Measurements from ENCODE around the gene ZBTB44.
"Not testable (repeated sequence)": the region's sequence is repeated elsewhere in the genome, so short reads cannot be mapped to it uniquely, and the experiment has no call there.

The ZBTB44 gene

DNA sequence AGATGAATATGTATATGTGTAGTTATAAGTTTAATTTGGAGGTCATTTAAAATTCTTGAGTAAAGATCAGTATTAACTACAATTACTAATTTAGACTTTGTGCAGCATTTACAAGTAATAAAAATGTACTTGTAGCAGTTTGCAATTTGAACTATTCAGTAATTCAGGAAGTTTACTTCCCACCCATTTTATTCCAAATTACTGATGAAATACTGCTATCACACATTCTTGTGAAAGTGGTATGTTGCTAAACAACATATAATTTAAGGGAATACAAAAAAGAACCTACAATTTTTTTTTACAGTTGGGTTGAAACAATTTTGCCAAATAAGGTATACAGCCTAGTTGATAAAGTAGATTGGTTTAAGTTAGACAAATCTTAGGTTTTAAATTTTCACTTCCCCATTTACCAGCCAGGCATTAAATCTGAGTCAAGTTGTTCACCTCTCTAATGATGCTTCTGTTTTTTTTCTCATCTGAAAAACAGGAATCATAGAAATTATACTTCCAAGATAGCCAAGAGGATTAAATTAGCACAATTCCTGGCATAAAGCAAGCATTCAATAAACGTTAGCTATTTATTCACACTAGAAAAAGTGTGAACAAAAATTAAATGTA, 45.3 kb downstream of the ZBTB44 start:
- DNase-seq (ENCODE audit: low read depth): peak; percentile 35
- TF ChIP-seq, protein P1, sequence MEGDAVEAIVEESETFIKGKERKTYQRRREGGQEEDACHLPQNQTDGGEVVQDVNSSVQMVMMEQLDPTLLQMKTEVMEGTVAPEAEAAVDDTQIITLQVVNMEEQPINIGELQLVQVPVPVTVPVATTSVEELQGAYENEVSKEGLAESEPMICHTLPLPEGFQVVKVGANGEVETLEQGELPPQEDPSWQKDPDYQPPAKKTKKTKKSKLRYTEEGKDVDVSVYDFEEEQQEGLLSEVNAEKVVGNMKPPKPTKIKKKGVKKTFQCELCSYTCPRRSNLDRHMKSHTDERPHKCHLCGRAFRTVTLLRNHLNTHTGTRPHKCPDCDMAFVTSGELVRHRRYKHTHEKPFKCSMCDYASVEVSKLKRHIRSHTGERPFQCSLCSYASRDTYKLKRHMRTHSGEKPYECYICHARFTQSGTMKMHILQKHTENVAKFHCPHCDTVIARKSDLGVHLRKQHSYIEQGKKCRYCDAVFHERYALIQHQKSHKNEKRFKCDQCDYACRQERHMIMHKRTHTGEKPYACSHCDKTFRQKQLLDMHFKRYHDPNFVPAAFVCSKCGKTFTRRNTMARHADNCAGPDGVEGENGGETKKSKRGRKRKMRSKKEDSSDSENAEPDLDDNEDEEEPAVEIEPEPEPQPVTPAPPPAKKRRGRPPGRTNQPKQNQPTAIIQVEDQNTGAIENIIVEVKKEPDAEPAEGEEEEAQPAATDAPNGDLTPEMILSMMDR (IDR thresholded peaks at IDR 0.05; ENCODE audit: insufficient read depth, low read depth, low read length, missing control alignments): no peak
- H3K4me3 ChIP-seq (ENCODE audit: low read depth, low read length): no peak overlapping the region

DNA sequence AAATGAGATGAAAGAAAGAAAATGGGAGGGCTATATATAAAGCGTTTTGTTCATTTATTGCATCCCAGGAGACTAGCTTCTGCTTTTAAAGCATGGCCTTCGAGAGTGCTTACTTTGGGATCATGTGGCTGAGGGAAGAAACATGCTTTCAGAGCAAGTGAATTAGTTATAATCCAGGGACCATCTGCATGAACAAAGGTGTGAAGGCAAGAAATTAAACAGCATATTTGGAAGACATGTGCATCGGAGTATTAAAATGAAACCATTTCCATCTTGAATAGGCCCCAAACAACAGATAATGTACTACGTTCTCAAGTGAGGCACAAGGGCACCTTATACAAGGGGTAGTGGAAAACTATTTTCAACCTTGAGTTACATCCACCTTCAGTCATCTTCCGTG, 51.4 kb downstream of the ZBTB44 start:
- DNase-seq (ENCODE audit: low read depth): no peak
- no peak overlapping the region for H3K4me3 ChIP-seq (ENCODE audit: low read depth, low read length)
- TF ChIP-seq, protein P1 (IDR thresholded peaks at IDR 0.05; ENCODE audit: insufficient read depth, low read depth, low read length, missing control alignments): no peak

DNA sequence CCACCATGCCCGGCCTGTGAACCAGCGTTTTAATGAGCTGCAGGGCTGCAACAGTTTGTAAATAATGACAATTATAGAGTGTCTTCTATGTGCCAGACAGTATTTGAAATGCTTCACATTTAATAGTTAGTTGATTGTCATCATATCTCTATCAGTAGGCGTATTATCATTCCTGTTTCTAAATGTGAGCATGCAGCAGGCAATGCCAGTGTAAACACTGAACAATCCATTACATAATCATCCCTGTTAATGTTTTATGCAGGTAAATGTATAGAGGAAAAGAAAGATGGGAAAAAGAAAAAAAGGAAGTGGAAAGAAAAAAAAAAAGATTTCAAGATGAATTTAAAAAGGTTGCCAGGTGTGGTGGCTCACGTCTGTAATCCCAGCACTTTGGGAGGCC, 52.3 kb downstream of the ZBTB44 start:
- DNase-seq (ENCODE audit: low read depth): no peak
- TF ChIP-seq, protein P1 (IDR thresholded peaks at IDR 0.05; ENCODE audit: insufficient read depth, low read depth, low read length, missing control alignments): no peak
- H3K4me3 ChIP-seq (ENCODE audit: low read depth, low read length): no peak overlapping the region

DNA sequence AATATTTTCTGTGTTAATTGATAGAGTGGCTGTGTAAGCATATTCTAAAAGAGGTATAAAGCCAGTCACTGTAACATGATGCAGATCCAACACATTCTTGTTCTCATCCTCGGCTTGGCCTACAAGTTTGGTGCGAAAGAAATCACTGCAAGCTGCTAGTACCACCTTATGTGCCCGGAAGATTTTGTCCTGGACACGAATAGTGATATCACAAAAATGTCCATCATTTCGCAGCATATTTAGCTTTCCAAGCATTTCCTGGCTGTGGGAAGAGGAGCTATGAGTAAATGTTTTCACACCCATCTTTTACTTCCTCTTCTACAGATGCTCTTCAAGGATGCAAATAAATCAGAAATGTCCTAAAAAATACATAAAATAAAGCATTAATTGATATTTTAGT, 53.1 kb downstream of the ZBTB44 start:
- no peak for DNase-seq (ENCODE audit: low read depth)
- TF ChIP-seq, protein P1 (IDR thresholded peaks at IDR 0.05; ENCODE audit: insufficient read depth, low read depth, low read length, missing control alignments): no peak
- H3K4me3 ChIP-seq (ENCODE audit: low read depth, low read length): no peak overlapping the region

DNA sequence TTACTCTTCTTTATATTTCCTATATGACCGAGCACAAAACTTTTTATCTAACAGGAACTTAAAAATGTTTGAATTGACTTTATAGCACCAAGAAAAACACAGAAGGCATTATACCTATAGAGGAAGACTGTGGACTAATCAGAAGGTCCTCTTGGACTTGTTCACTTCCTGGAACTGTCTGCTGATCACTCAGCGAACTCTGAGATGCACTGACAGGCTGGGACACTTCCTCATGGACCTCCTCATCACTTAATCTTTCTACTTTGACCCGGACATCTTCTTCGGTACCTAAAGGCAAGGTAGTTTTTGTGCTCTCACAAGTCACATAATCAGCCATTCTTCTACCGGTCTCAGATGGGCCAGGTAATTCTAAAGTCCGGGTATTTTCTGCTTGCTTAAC, 54.0 kb downstream of the ZBTB44 start:
- TF ChIP-seq, protein P1 (IDR thresholded peaks at IDR 0.05; ENCODE audit: insufficient read depth, low read depth, low read length, missing control alignments): no peak
- no peak for DNase-seq (ENCODE audit: low read depth)

DNA sequence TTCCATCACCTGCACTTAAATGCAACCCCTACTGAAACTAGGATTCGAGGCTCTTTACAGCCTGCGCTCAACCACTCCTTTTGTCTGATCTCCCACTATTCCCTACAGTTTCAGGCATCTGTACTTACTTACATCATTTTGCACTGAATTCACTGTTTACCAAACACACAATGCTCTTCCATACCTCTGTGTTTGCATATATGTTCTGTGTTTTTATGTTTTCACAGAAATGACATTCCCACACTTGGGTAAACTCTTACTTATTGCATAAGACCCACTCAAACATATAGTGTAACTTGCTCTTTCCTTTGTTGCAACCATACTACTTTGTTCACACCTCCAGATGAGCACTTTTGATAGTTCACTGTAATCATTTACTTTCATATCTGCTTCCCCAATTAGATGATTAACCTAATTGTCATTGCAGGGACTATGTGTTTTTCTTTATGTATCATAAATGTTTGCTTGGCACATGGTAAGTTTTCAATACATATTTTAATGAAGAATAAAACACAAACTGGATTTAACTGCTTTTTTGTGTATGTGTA, 54.6 kb downstream of the ZBTB44 start:
- DNase-seq (ENCODE audit: low read depth): no peak
- TF ChIP-seq, protein P1 (IDR thresholded peaks at IDR 0.05; ENCODE audit: insufficient read depth, low read depth, low read length, missing control alignments): no peak
- no peak overlapping the region for H3K4me3 ChIP-seq (ENCODE audit: low read depth, low read length)

More for the DNA sequence above, 54.0 kb downstream of the ZBTB44 start:
- H3K4me3 ChIP-seq (ENCODE audit: low read depth, low read length): no peak overlapping the region

DNA sequence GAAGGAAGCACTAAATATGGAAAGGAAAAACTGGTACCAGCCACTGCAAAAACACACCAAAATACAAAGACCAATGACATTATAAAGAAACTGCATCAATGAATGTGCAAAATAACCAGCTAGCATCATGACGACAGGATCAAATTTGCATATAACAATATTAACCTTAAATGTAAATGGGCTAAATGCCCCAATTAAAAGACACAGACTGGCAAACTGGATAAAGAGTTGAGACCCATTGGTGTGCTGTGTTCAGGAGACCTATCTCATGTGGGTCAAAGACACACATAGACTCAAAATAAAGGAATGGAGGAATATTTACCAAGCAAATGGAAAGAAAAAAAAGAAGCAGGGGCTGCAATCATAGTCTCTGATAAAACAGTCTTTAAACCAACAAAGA, 63.0 kb downstream of the ZBTB44 start:
- H3K4me3 ChIP-seq (ENCODE audit: low read depth, low read length); DNase-seq (ENCODE audit: low read depth): not testable (repeated sequence)

DNA sequence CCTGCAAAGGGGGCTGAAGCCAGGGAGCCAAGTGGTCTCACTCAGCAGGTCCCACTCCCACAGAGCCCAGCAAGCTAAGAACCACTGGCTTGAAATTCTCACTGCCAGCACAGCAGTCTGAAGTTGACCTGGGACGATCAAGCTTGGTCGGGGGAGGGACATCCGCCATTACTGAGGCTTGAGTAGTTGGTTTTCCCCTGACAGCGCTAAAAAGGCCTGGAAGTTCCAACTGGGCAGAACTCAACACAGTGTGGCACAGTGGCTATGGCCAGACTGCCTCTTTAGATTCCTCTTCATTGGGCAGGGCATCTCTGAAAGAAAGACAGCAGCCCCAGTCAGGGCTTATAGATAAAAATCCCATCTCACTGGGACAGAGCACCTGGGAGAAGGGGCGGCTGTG, 64.8 kb downstream of the ZBTB44 start:
- DNase-seq (ENCODE audit: low read depth); H3K4me3 ChIP-seq (ENCODE audit: low read depth, low read length): not testable (repeated sequence)
